Left ventricle myocardium inferior (tissue), 1 donor: ENCODE data around the gene NONO. TPM values are rescaled to one million over a fixed set of nuclear protein-coding genes. Genes with fewer than 3 reads are reported as not detected.
A peak's percentile ranks its signal among the peaks of the same experiment; 100 is the strongest.
"Not testable (repeated sequence)": the region's sequence is repeated elsewhere in the genome, so short reads cannot be mapped to it uniquely, and the experiment has no call there.

Source experiments
- DNase-seq: peaks from one replicate; pipeline ENCODE4 v3.0.0-alpha.2; 2020
- H3K27ac ChIP-seq: fragments of 200-600 bp; replicated peaks from 2 replicates; pipeline ENCODE4 v1.8.0; 2021
- H3K27me3 ChIP-seq: fragments of 200-600 bp; 2 replicates; pipeline ENCODE4 v1.8.0; 2021; ENCODE audit warnings: low read depth
- H3K36me3 ChIP-seq: fragments of 200-600 bp; 2 replicates; pipeline ENCODE4 v1.8.0; 2021
- H3K4me1 ChIP-seq: fragments of 200-600 bp; 2 replicates; pipeline ENCODE4 v1.8.0; 2021
- H3K4me3 ChIP-seq: fragments of 200-600 bp; 2 replicates; pipeline ENCODE4 v1.8.0; 2021; ENCODE audit warnings: mild to moderate bottlenecking, moderate library complexity
- H3K9me3 ChIP-seq: fragments of 200-600 bp; replicated peaks from 2 replicates; pipeline ENCODE4 v1.8.0; 2021
- CTCF ChIP-seq: fragments of 200-600 bp; IDR thresholded peaks from 2 replicates; pipeline ENCODE4 v1.8.0; 2021; ENCODE audit warnings: antibody characterized with exemption, mild to moderate bottlenecking, borderline replicate concordance
- intact Hi-C: fragments of 100-400 bp; cut with micrococcal nuclease; formaldehyde crosslinking; loops from one replicate; pipeline ENCODE4 v1.11.0; 2022
- total RNA-seq: library from RNA; stranded (reverse); fragmentation: NEBNext Ultra II Directional; extraction: Animal tissue kit (Norgen Biotek cat#: 25700); gene quantifications from one replicate; pipeline ENCODE4 v1.2.1, GENCODE V29; 2021
- donor health status: DM: no; HTN: yes; CAD: no; lungs with severe emphysema.

Gene NONO
- total RNA-seq, 1 donor from 2014 or later, result 99.2 TPM

GRCh38 chrX:71292669-71293365, 9.4 kb downstream of the NONO start:
- H3K27ac ChIP-seq, result no peak overlapping the region
- H3K4me1 ChIP-seq, result peaks cover 18% of the 10 kb centered on the region
- H3K36me3 ChIP-seq, result peaks cover 75% of the 10 kb centered on the region
- no peak overlapping the region for H3K4me3 ChIP-seq
- no peak for TF ChIP-seq CTCF
- H3K27me3 ChIP-seq, result no peaks in the 10 kb centered on the region
- intact Hi-C loops, result no loop called here
- no peaks in the 10 kb centered on the region for H3K9me3 ChIP-seq
- no peak for DNase-seq

GRCh38 chrX:71296806-71297205, 13.4 kb downstream of the NONO start:
- H3K36me3 ChIP-seq, result peaks cover 88% of the 10 kb centered on the region
- H3K27me3 ChIP-seq, result no peaks in the 10 kb centered on the region
- peaks cover 12% of the 10 kb centered on the region for H3K4me1 ChIP-seq
- H3K4me3 ChIP-seq, result no peak overlapping the region
- no peaks in the 10 kb centered on the region for H3K9me3 ChIP-seq
- no peak overlapping the region for H3K27ac ChIP-seq
- no peak for DNase-seq
- no peak for TF ChIP-seq CTCF
- intact Hi-C loops, result no loop called here

- peaks cover 17% of the 10 kb centered on the region for H3K4me1 ChIP-seq
- H3K27me3 ChIP-seq, result no peaks in the 10 kb centered on the region
- TF ChIP-seq CTCF, result no peak
- H3K9me3 ChIP-seq, result no peaks in the 10 kb centered on the region
- H3K4me3 ChIP-seq, result no peak overlapping the region
- H3K27ac ChIP-seq, result peak overlapping the region; percentile 55
- DNase-seq, result no peak
- H3K36me3 ChIP-seq, result peaks cover 75% of the 10 kb centered on the region
- intact Hi-C loops, result no loop called here
Measured at GRCh38 chrX:71298119-71298518, 14.7 kb downstream of the NONO start.

GRCh38 chrX:71300064-71300463, 16.6 kb downstream of the NONO start:
- Histone ChIP-seq H3K4me1 (peaks cover 17% of the 10 kb centered on the region), H3K36me3 (peaks cover 55% of the 10 kb centered on the region)
- H3K27ac ChIP-seq, H3K27me3 ChIP-seq, DNase-seq, intact Hi-C loops, H3K9me3 ChIP-seq, H3K4me3 ChIP-seq: not testable (repeated sequence)

GRCh38 chrX:71300495-71300894, 17.1 kb downstream of the NONO start:
- DNase-seq, H3K9me3 ChIP-seq, intact Hi-C loops, H3K4me3 ChIP-seq, H3K27me3 ChIP-seq: not testable (repeated sequence)
- Histone ChIP-seq H3K27ac (peak overlapping the region; percentile 83), H3K4me1 (peaks cover 17% of the 10 kb centered on the region), H3K36me3 (peaks cover 51% of the 10 kb centered on the region)

- H3K36me3 ChIP-seq, result peaks cover 42% of the 10 kb centered on the region
- H3K4me1 ChIP-seq, result peaks cover 17% of the 10 kb centered on the region
- H3K27ac ChIP-seq, result peak within 1 kb of the TSS; percentile 83
- no peak for TF ChIP-seq CTCF
- peak within 1 kb of the TSS; percentile 62 for H3K4me3 ChIP-seq
- no peaks in the 10 kb centered on the region for H3K9me3 ChIP-seq
- DNase-seq, result peak; percentile 13
- intact Hi-C loops, result no loop called here
- H3K27me3 ChIP-seq, result no peaks in the 10 kb centered on the region
Measured at GRCh38 chrX:71301195-71301924, 17.9 kb downstream of the NONO start, which contains the start of gene ITGB1BP2. Gene ITGB1BP2, plus strand, starts transcription at chrX:71301750. Its CDS starts 57 bp downstream, at chrX:71301807.
